Large intestine (tissue), 12 donors: ENCODE measurements around the gene SAA2. TPM values are rescaled to one million over a fixed set of nuclear protein-coding genes. Genes with fewer than 3 reads are reported as not detected.

Source experiments
- DNase-seq, 2 donors: peaks; one replicate each; pipeline versions ENCODE4 v3.0.0 to v3.0.0-alpha.2; 2013
- H3K27ac ChIP-seq: one replicate; pipeline ENCODE4 v1.5.1; 2013; ENCODE audit warnings: low read length
- H3K27me3 ChIP-seq: 2 replicates; pipeline ENCODE4 v1.6.1; 2013; ENCODE audit warnings: low read length; ENCODE audit not compliant: control insufficient read depth, insufficient read depth
- H3K36me3 ChIP-seq: 2 replicates; pipeline ENCODE4 v1.6.1; 2013; ENCODE audit warnings: low read length; ENCODE audit not compliant: control insufficient read depth, insufficient read depth
- H3K4me1 ChIP-seq: one replicate; pipeline ENCODE4 v1.6.1; 2013; ENCODE audit warnings: low read length; ENCODE audit not compliant: control insufficient read depth, insufficient read depth
- H3K4me3 ChIP-seq: one replicate; pipeline ENCODE4 v1.5.1; 2013; ENCODE audit warnings: low read length
- H3K9me3 ChIP-seq: one replicate; pipeline ENCODE4 v1.6.1; 2013; ENCODE audit warnings: mild to moderate bottlenecking, low read depth, low read length, moderate library complexity; ENCODE audit not compliant: control insufficient read depth
- WGBS: methylation state at CpG from one replicate; pipeline ENCODE4 v1.1.5; 2013; ENCODE audit warnings: low lambda C conversion rate; ENCODE audit not compliant: insufficient coverage; 5-methylcytosine and 5-hydroxymethylcytosine counted together
- long read RNA-seq, 11 donors: transcript quantifications; one replicate each; lab custom pipeline, GENCODE V29; 2026
- polyA plus RNA-seq: library from polyadenylated mRNA; unstranded; fragments of 120-200 nt; gene quantifications from one replicate; pipeline ENCODE4 v1.2.1, GENCODE V29; 2013

Gene SAA2
- polyA plus RNA-seq = not detected
- long read RNA-seq, donor 1 = 0 reads
- long read RNA-seq, donor 2 = 0 reads
- long read RNA-seq, donor 3 = 0 reads
- long read RNA-seq, donor 4 = 0 reads
- long read RNA-seq, donor 5 = 0 reads
- long read RNA-seq, donor 6 = 0 reads
- long read RNA-seq, donor 7 = 0 reads
- long read RNA-seq, donor 8 = 0 reads
- long read RNA-seq, donor 9 = 0 reads
- long read RNA-seq, donor 10 = 0 reads
- long read RNA-seq, donor 11 = 0 reads

DNA sequence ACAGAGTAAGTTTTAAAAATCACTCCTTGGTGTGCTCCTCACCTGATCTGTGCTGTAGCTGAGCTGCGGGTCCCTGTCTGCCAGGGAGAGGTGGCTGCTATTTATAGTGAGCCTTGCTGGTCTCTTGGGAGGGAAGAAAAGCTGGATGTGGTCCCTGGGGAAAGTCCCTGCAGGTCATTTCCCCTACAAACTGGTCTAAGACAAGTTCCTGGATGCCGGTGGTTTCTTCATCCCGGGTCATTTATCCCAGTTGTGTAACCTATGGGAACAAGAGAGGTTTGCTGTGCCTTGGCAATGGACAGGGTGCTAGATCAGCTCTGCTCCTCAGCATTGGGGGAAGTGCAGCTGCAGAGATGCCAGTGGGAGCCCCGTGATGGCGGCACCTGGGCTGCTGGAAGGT is at the start of gene SAA2:
SAA2 (minus strand) TSS at position 108 of the 400 bp plus-strand sequence. CDS start 657 bp downstream, outside the sequence.
- Histone ChIP-seq H3K27ac (no peak within 1 kb of the TSS), H3K27me3 (no peaks in the 10 kb centered on the region), H3K9me3 (no peaks in the 10 kb centered on the region), H3K4me3 (no peak within 1 kb of the TSS), H3K36me3 (no peaks in the 10 kb centered on the region), H3K4me1 (no peaks in the 10 kb centered on the region)
- no peak for DNase-seq
- no CpG with 5 or more reads among the region's 5 CpGs for WGBS

GRCh38 chr11:18295316-18295715 is 46.8 kb upstream of the SAA2 start:
- Histone ChIP-seq H3K4me1 (no peaks in the 10 kb centered on the region), H3K4me3 (no peak overlapping the region), H3K36me3 (peaks cover 74% of the 10 kb centered on the region), H3K27me3 (no peaks in the 10 kb centered on the region), H3K9me3 (no peaks in the 10 kb centered on the region), H3K27ac (no peak overlapping the region)
- WGBS = 100% methylated on average over 1 of the region's 2 CpGs
- no peak for DNase-seq

DNA sequence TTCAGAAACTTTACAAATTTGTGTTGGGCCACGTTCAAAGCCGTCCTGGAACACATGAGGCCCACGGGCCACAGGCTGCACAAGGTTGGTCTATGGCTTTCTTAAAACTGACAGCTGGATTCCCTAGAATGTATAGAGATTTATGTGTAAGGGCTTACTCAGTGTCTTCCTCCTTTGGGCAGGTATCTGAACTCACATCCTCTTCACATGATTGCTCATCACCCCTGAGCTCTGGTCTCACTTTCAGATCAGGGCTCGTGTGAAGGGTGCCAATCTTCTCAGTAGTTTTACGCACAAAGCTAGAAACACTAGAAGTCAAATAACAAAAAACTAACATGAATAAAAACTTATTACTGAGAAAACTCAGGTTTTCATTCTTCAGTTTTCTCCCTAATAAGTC is 46.4 kb upstream of the SAA2 start:
- H3K9me3 ChIP-seq = no peaks in the 10 kb centered on the region
- H3K4me1 ChIP-seq = no peaks in the 10 kb centered on the region
- WGBS = no CpG with 5 or more reads among the region's 5 CpGs
- no peak overlapping the region for H3K27ac ChIP-seq
- H3K27me3 ChIP-seq = no peaks in the 10 kb centered on the region
- DNase-seq = no peak
- H3K4me3 ChIP-seq = no peak overlapping the region
- peaks cover 75% of the 10 kb centered on the region for H3K36me3 ChIP-seq

DNA sequence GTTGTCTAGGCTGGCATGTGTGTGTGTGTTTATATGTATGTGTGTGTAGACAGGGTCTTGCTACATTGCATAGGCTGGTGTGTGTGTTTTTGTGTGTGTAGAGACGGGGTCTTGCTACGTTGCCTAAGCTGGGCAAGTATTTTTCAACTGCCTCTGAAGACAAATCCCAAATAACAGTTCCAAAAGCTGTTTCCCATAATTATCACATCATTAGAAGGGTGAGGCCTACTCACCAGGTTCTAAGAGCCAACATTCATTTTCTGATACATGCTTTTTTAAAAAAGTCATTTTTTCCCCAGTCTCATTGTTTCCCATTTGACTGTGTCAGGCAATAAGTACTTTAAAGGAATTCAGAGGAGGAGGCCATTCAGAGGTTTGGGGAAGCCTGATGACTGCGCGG is 40.4 kb upstream of the SAA2 start:
- no peaks in the 10 kb centered on the region for H3K9me3 ChIP-seq
- H3K27ac ChIP-seq = no peak overlapping the region
- 100% methylated on average over 3 of the region's 4 CpGs for WGBS
- no peak overlapping the region for H3K4me3 ChIP-seq
- H3K4me1 ChIP-seq = no peaks in the 10 kb centered on the region
- no peak for DNase-seq
- peaks cover 72% of the 10 kb centered on the region for H3K36me3 ChIP-seq
- H3K27me3 ChIP-seq = no peaks in the 10 kb centered on the region

- Histone ChIP-seq H3K36me3 (peaks cover 72% of the 10 kb centered on the region), H3K27me3 (no peaks in the 10 kb centered on the region), H3K4me3 (no peak overlapping the region), H3K27ac (no peak overlapping the region), H3K4me1 (no peaks in the 10 kb centered on the region), H3K9me3 (no peaks in the 10 kb centered on the region)
- no peak for DNase-seq
- WGBS = no CpG with 5 or more reads among the region's 1 CpG
These were observed 37.4 kb upstream of the SAA2 start for GRCh38 chr11:18285841-18286240.

DNA sequence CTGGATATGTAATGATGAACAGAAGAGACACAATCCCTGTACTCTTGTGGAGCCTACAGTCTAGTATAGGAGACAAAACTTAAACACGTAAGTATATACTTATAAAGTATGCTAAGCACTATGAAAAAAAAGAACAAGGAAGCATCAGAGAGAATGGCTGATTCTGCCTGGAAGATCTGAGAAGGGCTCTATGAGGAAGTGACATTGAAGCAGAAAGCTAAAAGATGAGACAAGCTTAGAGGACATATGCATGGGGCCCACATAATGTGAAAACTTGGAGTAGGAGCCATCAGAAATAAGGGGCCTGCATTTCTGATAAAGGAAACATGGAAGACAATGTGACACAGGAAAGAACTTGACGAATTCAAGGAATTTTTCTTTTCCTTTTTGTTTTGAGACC is 34.2 kb upstream of the SAA2 start:
- no peaks in the 10 kb centered on the region for H3K27me3 ChIP-seq
- no peak overlapping the region for H3K4me3 ChIP-seq
- H3K4me1 ChIP-seq = no peaks in the 10 kb centered on the region
- peaks cover 68% of the 10 kb centered on the region for H3K36me3 ChIP-seq
- whole genome bisulfite sequencing = 100% methylated on average over 1 of the region's 2 CpGs
- no peak for DNase-seq
- no peak overlapping the region for H3K27ac ChIP-seq
- no peaks in the 10 kb centered on the region for H3K9me3 ChIP-seq

- no peak overlapping the region for H3K4me3 ChIP-seq
- H3K27me3 ChIP-seq = no peaks in the 10 kb centered on the region
- H3K4me1 ChIP-seq = no peaks in the 10 kb centered on the region
- 100% methylated on average over 2 of the region's 4 CpGs for WGBS
- DNase-seq = no peak
- no peak overlapping the region for H3K27ac ChIP-seq
- H3K9me3 ChIP-seq = peaks cover 2% of the 10 kb centered on the region
- H3K36me3 ChIP-seq = peaks cover 47% of the 10 kb centered on the region
These were observed 32.1 kb upstream of the SAA2 start for GRCh38 chr11:18280438-18281045.

GRCh38 chr11:18277565-18278271 is 29.2 kb upstream of the SAA2 start:
- WGBS = 89% methylated on average over 4 of the region's 5 CpGs
- DNase-seq = no peak

DNA sequence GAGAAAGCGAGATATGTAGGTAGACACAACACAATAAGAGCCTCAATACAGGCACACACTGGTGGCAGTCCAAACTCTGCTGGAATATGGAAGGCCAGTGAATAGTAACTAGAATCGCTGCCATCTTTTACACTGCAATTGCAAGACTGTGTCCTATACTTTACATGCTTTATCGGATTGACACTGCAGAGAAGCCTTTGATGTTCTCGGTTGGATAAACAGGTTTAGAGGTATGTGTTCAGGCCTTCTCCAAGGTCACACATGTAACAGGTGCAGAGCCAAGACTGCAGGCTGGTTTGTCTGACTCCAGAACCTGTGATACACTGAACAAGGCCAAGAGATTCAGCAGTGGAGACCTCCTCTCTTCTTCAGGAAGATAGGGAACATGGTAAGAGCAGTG is 22.7 kb upstream of the SAA2 start:
- Histone ChIP-seq H3K27ac (no peak overlapping the region), H3K4me3 (no peak overlapping the region), H3K36me3 (no peaks in the 10 kb centered on the region), H3K27me3 (no peaks in the 10 kb centered on the region), H3K9me3 (no peaks in the 10 kb centered on the region), H3K4me1 (no peaks in the 10 kb centered on the region)
- WGBS = 100% methylated on average over 1 of the region's 4 CpGs
- DNase-seq = no peak

More at GRCh38 chr11:18277565-18278271, 29.2 kb upstream of the SAA2 start:
- Histone ChIP-seq H3K9me3 (peaks cover 2% of the 10 kb centered on the region), H3K27me3 (no peaks in the 10 kb centered on the region), H3K4me1 (no peaks in the 10 kb centered on the region), H3K36me3 (peaks cover 27% of the 10 kb centered on the region), H3K27ac (no peak overlapping the region), H3K4me3 (no peak overlapping the region)

GRCh38 chr11:18270102-18270501 is 21.6 kb upstream of the SAA2 start:
- Histone ChIP-seq H3K9me3 (no peaks in the 10 kb centered on the region), H3K27ac (no peak overlapping the region), H3K27me3 (peaks cover 5% of the 10 kb centered on the region), H3K4me3 (no peak overlapping the region), H3K4me1 (no peaks in the 10 kb centered on the region), H3K36me3 (no peaks in the 10 kb centered on the region)
- DNase-seq = no peak
- WGBS = 80% methylated on average over 1 of the region's 4 CpGs
